ENCODE measurements around the gene RFX8. TPM values are rescaled to one million over a fixed set of nuclear protein-coding genes. Genes with fewer than 3 reads are reported as not detected.
"Not testable (repeated sequence)": the region's sequence is repeated elsewhere in the genome, so short reads cannot be mapped to it uniquely, and the experiment has no call there.

The RFX8 gene
- total RNA-seq, 2 donors from 2014 or later: not detected

DNA sequence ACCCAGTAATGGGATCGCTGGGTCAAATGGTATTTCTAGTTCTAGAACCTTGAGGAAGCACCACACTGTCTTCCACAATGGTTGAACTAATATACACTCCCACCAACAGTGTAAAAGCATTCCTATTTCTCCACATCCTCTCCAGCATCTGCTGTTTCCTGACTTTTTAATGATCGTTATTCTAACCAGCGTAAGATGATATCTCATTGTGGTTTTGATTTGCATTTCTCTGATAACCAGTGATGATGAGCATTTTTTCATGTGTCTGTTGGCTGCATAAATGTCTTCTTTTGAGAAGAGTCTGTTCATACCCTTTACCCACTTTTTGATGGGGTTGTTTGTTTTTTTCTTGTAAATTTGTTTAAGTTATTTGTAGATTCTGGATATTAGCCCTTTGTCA, 20.5 kb downstream of the RFX8 start:
- intact Hi-C loops (cut with DNase I); DNase-seq; ATAC-seq: not testable (repeated sequence)

DNA sequence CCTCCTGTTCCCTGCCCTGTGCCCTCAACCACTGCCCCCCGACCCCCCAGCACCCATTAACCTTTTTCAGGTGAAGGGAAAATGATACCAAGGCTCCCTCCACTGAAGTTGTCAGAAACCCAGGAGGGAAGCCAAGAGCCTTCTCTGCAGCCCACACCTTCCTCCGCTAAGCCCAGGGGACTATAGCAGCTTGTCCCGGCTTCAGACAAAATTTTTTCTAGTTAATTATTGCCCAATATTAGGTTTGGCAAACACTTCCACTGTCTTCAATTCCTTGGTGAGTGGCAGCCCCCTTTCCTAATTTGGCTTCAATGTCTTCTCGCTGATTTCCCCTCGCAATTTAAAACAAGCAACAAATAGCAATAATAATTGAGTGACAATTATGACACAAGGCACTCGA, 23.9 kb downstream of the RFX8 start:
- intact Hi-C loops (cut with DNase I): no loop called here
- DNase-seq (no peak), ATAC-seq (no peak)

DNA sequence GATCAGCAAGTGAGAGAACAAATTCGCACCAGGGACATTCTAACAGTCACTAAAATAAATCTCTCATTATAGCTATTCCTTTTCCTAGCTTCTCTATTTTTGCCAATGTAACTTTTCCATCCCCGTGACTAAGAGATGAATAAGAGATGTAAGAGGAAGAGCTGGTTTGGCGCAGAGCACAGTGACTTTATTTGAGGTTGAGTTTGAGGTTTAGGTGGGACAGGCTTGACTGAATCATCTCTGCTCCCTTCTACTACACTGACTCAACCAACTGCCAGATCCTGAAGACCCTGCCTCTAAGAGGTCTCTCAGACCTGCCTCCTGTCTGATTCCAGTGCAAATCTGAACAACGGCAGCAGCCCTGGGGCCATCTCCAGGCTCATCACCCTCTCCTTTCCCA, 28.0 kb downstream of the RFX8 start:
- ATAC-seq (no peak), DNase-seq (no peak)
- intact Hi-C loops (cut with DNase I): no loop called here

DNA sequence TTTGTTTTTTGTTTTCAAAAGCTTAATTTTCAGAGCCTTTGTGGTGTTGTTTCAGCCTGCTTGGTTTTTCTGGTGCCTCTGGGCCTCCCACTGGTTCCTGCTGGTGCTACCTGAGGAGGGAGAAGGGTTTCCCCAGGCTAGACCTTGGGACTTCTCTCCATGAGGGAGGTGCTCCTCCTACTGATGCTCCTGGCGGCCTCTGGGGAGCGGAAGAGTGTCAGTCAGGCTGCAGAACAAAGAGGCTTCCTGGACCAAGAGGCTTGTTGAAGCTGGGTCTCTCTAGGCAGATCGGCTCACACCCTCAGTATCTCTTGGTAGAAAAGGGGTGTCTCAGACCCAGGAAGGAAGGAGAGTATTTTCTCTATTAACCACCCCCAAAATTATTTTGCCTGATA, 32.2 kb downstream of the RFX8 start:
- no peak for DNase-seq
- intact Hi-C loops (cut with DNase I): no loop called here
- ATAC-seq: no peak

DNA sequence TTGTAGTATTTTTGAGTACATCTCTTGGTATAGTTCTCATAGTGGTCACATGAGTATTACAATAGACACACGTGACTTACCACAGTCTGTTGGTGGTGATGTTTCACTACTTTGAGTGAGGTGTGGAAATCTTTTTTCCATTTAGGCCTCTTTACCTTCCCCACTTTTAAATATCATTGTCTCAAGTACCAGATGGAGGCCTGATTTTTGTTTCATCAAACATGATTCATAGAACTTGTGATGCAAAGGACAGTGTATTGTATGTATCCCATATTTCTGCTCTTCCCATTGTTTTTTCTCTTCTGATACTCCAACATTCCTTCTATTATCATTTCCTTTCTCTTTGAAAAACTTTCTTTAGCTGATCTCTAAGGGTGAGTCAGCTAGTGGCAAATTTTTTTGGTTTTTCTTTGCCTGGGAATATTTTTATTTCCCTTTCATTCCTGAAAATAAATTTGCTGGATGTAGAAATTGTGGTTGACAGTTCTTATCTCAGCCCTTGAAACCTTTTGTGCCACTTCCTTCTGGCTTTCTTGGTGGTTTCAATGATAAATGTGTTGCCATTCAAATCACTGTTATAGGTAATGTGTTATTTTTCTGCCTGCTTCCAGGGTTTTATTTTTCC, 32.8 kb downstream of the RFX8 start:
- no peak for DNase-seq
- ATAC-seq: no peak
- intact Hi-C loops (cut with DNase I): no loop called here

DNA sequence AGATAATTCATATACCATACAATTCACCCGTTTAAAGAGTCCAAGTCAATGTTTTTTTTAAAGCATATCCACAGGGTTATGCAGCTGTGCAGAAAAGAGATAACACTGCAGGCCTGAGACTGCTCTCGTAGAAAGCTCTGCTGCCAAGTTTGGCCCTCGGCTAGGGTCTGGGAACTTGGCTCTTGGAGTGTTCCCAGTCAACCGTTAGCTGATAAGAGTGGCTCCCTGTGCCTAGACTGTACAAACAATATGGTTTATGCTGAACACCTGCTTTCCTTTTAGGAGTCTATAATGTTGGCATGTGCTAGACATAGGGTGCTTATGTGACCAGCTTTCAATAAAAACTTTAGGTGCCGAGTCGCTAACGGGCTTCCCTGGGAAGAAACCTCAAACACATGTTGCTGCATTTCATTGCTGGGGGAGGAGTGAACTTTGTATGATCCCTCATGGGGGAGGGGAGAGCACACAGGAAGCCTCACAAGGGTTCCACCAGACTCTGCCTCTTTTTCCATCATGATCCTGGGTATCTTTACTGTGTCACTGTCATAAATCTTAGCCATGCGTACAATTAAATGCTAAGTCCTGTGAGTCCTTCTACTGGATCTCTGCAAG, 34.7 kb downstream of the RFX8 start:
- DNase-seq (peak; percentile 54), ATAC-seq (peak; percentile 72 to 93)
- intact Hi-C loops (cut with DNase I): no loop called here

DNA sequence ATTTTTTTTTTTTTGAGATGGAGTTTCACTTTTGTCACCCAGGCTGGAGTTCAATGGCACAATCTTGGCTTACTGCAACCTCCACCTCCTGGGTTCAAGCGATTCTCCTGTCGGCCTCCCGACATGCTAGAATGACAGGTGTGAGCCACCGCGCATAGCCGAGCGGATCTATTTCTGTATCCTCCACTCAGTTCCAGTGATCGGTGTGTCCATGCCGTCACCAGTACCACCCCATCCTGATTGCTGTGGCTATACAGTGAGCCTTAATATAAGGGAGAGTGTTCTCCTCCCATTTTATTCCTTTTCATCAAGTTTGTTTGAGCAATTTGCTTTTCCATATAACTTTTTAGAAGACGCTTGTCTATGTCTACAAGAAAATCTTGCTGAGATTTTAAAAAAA, 35.2 kb downstream of the RFX8 start:
- intact Hi-C loops (cut with DNase I): no loop called here
- no peak for DNase-seq
- ATAC-seq: no peak

DNA sequence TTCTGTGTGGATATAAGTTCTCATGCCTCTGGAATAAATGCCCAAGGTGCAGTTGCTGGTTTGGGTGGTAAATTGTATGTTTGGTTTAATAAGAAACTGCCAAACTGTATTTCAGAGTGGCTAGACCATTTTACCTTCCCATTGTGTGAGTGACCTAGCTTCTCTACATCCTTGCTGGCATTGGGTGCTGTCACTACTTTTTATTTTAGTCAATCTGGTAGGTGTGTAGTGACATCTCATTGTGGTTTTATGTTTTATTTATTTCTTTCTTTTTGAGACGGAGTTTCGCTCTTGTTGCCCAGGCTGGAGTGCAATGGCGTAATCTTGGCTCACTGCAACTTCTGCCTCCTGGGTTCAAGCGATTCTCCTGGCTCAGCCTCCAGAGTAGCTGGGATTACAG, 36.4 kb downstream of the RFX8 start:
- intact Hi-C loops (cut with DNase I); ATAC-seq; DNase-seq: not testable (repeated sequence)

DNA sequence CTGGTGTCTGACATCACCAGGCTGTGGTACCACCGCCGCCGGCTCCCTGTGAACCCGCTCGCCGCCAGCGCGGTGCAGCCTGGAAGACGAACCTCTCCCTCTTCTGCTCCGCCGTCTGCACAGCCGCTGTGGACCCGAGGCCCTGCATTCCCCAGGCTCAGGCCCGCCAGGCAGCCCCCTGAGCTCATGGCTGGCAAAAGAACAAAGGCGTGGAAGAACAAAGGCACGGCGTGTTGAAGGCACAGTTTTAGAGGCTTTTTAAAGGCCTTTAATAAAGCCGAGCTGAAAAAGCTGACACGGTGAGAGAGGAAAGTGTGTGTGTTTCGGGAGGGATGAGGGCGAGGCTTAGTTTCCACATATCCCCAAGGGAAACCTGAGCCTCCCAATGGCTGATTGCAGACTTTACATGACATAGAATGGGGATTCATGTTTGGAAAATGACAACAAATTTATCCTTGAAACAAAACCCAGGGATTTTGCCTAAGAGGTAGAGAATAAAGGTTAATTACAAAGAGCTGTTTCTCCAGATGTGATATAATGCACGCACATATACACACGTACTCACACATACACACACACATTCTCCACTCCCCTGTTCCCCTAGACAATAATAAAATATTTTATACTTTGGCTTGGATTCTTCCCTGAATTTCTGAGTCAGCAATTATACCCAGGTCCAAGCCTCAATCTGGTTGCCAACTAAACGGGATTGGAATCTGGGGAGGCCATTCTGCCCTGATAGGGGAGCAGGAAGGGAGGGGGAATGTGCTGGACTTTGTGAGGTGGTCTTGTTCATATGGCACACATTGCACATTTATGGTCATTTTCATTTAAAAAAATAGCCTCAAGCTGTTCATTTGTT, 39.7 kb downstream of the RFX8 start:
- intact Hi-C loops (cut with DNase I): no loop called here
- DNase-seq (peak; percentile 47), ATAC-seq (peak in 1 of 2 donors; percentile 51)

DNA sequence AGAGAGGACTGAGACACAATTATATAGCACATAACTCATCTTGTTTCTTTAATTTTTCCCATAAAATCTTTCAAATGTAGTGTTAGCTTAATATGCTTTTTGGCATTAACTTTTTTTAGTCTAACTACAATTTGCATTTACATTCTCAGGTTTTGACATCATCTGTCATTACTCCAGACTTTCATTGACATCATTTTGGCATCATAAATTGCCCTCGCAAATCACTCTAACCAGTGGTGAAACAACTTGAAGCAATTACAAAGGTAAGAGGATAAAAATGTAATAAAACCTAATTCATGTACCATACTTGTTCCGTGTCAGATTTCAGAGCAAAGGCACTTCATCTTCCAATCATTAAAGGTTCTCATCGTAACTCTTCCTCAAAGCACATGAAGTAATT, 41.4 kb downstream of the RFX8 start:
- intact Hi-C loops (cut with DNase I): no loop called here
- DNase-seq (no peak), ATAC-seq (no peak)

DNA sequence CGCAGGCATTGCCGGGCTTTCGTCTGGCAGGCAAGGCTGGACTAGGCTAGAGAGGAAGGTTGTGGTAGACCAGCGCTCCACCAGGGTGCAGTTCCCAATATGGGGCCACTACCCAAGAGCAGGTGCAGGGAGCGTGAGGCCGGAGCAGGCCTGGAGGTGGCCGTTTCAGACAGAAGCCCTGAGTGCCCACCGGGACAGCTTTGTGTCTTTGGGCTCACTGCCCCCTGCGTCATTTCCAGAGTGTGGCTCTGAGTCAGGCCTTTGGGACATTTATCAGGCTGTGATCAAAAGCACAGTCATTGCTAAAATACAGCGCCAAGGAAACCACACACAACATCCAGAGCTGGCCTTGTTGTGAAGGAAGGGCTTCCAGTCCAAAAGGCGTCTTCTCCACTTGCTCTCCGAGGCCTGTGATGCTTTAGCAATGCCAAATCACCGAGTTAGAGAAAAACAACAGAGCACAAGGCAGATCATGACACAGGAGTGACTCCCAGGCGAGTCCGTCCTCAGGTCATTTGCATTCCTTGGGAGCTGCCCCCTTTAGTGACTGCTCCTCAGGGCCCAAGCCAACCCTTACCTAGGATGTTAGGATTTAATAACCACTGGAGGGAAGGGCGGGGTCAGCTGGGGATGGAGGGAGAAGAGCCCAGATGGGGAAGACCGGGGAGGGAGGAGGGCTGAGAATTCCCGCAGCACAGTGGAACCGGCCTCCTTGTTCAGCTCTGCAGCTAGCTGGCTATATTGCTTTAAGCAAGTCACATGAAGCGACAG, 42.3 kb downstream of the RFX8 start:
- DNase-seq: no peak
- intact Hi-C loops (cut with DNase I): no loop called here
- peak in 1 of 2 donors; percentile 77 for ATAC-seq

DNA sequence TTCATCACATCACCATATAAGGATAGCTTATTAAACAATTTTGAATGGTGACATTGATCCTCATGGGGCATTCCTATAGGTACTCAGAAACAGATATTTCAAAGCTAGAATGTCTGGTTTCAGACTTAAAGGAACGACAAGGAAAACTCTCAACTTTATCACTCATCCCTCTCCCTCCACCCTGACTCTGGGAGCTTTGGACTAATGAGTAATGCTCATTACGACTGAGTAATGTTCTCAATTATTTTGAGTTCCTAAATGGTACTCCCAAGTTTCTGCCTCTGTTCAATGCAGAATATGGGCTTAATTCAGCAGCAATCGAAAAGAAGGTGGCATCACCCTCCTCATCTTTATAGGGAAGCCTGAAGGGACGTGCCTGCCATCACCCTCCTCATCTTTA, 43.4 kb downstream of the RFX8 start:
- intact Hi-C loops (cut with DNase I): no loop called here
- ATAC-seq (no peak), DNase-seq (no peak)

DNA sequence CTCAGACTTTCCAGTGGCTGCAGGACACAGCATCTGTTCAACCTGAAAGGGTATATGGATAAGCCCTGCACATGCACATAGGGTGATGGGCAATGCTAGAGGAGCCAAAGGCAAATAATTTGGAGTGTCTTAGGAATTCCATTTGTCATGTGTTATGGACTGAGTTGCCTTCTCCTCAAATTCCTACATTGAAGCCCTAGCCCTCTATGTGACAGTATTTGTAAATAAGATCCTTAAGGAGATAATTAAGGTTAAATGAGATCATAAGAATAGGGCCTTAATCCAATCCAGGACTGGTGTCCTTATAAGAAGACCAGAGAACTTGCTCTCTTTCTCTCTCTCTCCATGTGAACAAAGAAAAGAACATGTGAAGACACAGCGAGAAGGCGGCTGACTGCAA, 44.8 kb downstream of the RFX8 start:
- intact Hi-C loops (cut with DNase I): no loop called here
- no peak for ATAC-seq
- DNase-seq: no peak

DNA sequence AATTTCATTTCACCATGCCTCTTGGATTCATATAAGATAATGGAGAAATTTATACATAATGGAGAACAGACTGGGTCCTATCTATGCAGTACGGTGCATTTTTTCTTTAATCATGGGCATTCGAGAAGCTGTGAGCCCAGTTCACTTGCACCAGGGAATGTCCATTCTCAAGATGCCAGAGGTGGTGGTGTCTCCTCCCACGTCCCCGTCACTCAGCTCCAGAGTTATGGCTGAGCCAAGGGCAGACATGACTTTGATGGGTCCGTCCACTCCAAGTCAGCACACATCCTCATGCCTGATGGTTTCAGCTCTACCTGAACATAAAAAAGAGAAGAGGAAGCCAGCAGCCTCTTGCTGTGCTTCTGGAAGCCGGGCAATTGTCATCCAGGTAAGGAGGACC, 45.5 kb downstream of the RFX8 start:
- intact Hi-C loops (cut with DNase I): no loop called here
- ATAC-seq (no peak), DNase-seq (no peak)

DNA sequence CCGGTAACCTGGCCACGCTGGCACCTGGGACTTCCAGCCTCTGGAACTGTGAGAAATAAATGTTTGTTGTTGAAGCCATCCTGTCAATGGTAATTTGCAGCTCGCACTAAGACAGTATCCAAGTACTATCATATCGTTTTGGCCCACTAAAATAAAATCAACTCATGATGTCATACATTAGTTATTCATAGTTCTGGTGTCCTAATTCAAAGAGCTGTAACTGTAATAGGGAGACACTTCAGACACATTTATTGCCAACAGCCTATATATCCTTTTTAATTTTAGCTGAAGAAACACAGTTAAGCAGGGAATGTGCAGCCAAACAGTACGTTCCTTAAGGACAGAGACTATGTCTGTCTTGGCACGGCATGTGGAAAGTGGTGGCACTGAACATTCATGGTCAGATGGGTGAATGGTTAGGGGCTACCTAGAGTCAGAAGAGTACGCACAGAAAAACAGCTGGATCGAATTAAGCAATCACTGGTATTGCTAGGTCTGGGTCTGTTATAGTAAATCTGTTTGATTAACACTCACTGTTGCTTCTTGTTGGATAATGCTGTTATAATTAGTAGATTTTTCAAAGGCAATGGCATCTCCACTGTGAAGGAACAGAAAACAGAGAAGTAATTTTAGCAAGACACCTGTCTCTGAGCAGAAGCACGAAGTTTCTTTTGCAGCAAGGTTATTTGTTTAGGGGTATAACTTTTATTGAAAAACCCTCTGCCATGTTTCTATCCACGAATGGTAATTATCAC, 46.3 kb downstream of the RFX8 start:
- intact Hi-C loops (cut with DNase I): no loop called here
- ATAC-seq: peak in 1 of 2 donors; percentile 27
- DNase-seq: no peak

DNA sequence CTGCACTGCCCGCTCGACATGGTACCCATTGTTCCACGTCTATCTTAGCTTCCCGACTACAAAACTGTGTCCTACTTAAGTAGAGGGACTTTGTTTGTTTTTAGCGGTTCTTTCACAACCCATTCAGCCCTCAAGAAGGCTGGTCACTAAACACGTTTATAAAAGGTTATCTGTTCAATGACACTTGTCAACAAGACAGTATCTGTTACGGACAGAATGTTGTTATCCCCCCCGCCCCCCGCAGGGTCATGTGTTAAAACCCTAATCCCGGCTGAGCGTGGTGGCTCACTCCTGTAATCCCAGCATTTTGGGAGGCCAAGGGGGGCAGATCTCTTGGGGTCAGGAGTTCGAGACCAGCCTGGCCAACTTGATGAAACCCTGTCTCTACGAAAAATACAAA, 47.2 kb downstream of the RFX8 start:
- no peak for ATAC-seq
- intact Hi-C loops (cut with DNase I): no loop called here
- no peak for DNase-seq

DNA sequence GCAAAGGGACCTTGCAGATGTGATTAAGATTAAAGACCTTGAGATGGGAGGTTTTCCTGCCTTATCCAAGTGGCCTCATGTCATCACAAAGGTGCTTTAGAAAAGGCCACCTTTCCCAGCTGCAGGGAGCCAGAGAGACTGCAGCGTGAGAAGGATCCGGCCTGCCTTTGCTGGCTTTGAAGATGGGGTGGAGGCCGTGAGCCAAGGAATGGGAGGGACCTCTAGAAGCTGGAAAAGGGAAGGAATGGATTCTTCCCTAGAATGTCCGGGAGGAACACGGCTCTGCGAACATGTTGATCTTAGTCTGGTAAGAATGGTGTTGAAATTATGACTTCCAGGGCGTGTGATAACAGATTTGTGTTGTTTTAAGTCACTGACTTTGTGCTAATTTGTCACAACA, 47.7 kb downstream of the RFX8 start:
- ATAC-seq: peak in 1 of 2 donors; percentile 15
- DNase-seq: no peak
- intact Hi-C loops (cut with DNase I): no loop called here

DNA sequence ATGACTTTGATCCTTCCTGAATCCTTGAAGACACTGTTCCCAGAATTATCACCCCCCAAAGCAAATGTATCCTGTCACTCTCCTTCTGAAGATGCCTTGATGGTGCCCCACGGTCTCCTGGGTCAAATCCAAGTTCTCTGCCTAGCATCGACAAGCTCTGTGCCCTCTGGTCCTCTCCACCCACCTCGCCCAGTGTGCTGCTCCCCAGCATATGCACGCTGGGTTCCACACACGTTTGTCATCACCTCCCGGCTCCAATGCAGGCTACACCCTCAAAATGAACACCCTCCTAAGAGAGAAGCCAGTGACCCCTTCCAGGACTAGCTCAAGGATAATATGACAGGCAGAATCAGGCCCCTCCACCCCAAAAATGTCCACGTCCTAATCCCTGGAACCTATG, 48.1 kb downstream of the RFX8 start:
- no peak for DNase-seq
- intact Hi-C loops (cut with DNase I): no loop called here
- ATAC-seq: no peak

DNA sequence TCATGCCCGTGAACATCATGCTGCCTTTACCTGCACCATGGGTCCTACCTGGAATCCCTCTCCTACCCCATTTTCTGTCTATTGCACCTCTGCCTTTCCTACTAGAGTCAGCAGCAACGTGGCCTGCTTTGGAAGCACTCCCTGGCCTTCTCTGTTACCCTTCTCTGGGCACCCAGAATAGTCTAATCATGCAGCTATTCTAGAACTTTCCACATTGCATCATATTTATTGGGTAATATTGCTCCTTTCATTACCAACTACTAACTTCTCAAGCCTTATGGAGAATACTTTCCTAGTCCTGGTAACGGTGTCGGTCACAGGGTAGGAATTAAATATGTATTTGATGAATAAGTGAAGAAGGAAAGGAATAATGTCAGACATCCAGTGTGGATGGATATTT, 54.3 kb downstream of the RFX8 start:
- ATAC-seq (no peak), DNase-seq (no peak)
- intact Hi-C loops (cut with DNase I): no loop called here
